ENCODE results near the gene CA7.
"Not testable (repeated sequence)": the region's sequence is repeated elsewhere in the genome, so short reads cannot be mapped to it uniquely, and the experiment has no call there.

Gene CA7

GRCh38 chr16:66894948-66895688 lies 50.9 kb downstream of the CA7 start:
- in situ Hi-C loops (cut with HindIII; ENCODE audit: low sequenced_read_pairs) = no loop called here

DNA sequence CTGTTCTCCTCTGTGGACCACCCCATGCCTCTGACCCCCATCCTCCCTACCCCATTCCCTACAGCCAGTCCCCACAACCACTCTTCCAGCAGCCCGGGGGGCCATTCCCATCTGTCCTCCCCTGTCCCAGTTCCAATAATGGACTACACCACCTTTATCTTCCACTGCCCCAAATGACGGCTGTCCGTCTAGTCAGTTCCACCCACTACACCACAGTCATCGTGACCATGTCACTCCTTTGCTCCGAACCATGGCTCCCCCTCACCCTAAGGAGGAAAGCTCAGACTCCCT lies 51.4 kb downstream of the CA7 start:
- in situ Hi-C loops (cut with HindIII; ENCODE audit: low sequenced_read_pairs) = no loop called here

DNA sequence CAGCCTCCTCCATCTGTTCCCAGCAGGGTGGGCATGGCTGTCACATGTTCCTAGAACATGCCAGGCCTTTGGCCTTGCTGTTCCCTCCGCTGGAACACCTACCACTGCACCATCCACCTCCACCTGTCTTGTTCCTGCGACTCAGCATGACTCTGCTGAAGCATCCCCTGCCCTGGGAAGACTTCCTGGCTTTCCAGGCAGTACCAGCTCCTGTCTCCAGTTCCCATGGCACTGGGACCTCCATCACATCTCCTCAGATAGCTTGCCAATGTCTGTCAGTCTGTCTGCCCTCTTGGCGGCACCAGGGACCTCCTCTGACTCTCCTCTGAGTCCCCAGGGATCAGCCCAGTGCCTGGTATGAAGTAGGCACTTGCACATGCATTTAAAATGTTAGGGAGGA lies 51.8 kb downstream of the CA7 start:
- in situ Hi-C loops (cut with HindIII; ENCODE audit: low sequenced_read_pairs) = no loop called here

DNA sequence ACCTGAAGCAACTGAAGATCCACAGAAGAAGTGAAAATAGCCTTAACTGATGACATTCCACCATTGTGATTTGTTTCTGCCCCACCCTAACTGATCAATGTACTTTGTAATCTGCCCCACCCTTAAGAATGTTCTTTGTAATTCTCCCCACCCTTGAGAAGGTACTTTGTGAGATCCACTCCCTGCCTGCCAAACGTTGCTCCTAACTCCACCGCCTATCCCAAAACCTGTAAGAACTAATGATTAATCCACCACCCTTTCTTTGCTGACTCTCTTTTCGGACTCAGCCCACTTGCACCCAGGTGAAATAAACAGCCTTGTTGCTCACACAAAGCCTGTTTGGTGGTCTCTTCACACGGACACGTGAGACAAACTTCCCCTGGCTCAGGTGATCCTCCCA lies 52.5 kb downstream of the CA7 start:
- in situ Hi-C loops (cut with HindIII; ENCODE audit: low sequenced_read_pairs) = not testable (repeated sequence)

GRCh38 chr16:66898207-66898606 lies 54.0 kb downstream of the CA7 start:
- in situ Hi-C loops (cut with HindIII; ENCODE audit: low sequenced_read_pairs) = no loop called here

DNA sequence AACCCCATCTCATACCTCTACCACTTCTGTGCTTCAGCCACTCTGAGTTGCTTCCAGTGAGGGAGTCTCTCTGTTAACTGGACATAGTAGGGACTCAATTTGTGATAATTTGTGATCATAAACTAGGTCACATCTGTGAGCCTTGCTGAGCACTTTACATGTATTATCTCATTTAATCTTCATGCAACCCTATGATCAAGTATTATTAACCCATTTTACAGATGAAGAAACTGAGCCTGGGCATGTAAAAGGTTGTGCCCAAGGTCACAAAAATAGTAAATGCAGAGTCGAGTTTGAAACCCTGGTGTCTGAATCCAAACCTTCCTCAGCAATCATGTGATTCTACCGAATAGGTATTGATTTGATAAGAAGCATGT lies 54.7 kb downstream of the CA7 start:
- in situ Hi-C loops (cut with HindIII; ENCODE audit: low sequenced_read_pairs) = no loop called here

GRCh38 chr16:66899310-66899944 lies 55.2 kb downstream of the CA7 start:
- in situ Hi-C loops (cut with HindIII; ENCODE audit: low sequenced_read_pairs) = no loop called here

DNA sequence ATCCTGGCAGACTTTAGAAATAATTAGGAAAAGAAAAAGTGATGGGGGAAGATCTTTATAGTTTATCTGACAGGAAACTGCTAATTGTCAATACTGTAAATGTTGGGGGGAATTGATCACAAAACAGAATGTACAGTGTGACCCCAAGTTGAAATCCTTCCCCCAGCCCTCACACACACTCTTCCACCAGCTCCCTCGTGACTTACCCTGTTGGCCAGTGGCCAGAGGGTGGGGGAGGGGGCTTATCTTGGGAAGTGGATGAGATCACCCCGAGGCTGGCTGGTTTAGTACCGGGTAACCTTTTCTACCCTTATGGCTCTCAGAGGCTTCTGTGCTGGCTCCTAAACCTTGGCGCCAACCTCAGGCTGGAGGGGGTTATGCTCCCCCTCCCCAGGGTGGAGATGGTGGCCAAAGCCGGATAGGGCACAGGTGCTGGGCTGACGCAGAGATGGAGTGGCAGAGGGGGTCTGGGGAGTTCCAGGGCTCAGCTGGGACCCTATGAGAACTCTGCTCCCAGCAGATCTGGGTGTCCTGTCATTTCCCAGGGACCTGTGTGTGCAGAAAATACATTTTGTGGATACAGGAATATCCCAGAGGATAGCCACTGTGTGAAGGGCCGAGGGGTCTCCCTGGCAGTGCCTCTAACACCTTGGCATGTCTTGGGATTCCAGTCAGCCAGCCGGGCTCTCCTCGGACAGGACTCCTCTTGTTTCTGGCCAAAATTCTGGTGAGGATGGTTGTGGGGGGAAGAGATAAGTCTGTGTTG lies 55.9 kb downstream of the CA7 start:
- in situ Hi-C loops (cut with HindIII; ENCODE audit: low sequenced_read_pairs) = no loop called here

- in situ Hi-C loops (cut with HindIII; ENCODE audit: low sequenced_read_pairs) = no loop called here
Observed at GRCh38 chr16:66900721-66901441, 56.7 kb downstream of the CA7 start.

GRCh38 chr16:66901626-66902025 lies 57.4 kb downstream of the CA7 start:
- in situ Hi-C loops (cut with HindIII; ENCODE audit: low sequenced_read_pairs) = no loop called here

DNA sequence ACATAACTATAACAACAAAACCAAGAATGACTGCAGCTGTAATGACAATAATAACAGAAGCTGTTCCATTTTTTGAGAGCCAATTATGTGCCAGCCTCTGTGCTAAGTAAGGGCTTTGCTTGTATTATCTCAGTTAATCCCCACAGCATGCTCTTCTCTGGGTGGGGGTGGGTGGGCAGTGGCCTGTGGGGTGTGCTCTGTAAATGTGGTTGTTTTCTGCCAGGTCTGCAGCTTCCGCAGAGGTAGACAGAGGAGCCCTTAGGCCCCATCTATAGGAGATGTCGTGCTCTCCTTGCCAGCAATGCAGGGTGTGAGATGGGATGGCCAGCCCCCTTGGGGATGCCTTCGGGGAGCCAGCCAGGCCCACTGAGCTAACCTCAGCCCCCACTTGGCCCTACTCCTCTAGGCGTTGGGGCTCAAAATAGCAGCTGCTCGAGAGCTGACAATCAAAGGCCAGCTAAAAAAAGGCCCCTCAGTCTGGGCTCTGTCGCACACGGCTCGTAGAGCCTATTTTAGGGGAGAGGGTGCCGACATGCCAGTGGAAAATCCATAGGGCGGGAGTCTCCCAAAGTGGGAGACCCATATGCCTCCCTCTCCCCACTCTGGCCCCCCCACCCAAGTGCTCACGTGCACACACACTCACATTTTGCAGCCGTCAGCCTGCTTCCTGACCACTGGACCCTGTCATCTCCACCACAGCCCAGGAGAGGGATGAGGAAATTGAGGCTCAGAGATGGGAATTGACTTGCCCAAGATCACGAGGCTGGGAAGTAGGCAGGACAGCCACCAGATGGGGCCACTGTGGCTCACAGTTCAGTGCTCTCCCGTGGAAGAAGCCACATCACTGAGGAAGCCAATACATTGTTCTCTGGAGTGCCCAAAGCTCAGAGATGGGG lies 58.7 kb downstream of the CA7 start:
- in situ Hi-C loops (cut with HindIII; ENCODE audit: low sequenced_read_pairs) = no loop called here

Measured in endothelial cell of hepatic sinusoid (primary cell).